H1 (cell line): ENCODE results near the gene GRIK1.

Experiments used
- CTCF ChIP-seq, 3 experiments: IDR thresholded peaks; 1 replicate in 2 of 3; 2 replicates in 1 of 3; pipeline versions ENCODE4 v1.5.1 to v1.6.1; 2011; ENCODE audit warnings: low read length in 3 of 3, mild to moderate bottlenecking in 3 of 3, inconsistent platforms in 2 of 3, low read depth in 1 of 3, moderate library complexity in 1 of 3; ENCODE audit not compliant: insufficient read depth in 1 of 3; ENCODE audit errors: control extremely low read depth in 1 of 3
- HDAC2 ChIP-seq, 2 experiments: fragments of 300-600 bp in 1 of 2; sonication (generic) in 1 of 2; IDR thresholded peaks; 2 replicates each; pipeline ENCODE4 v1.6.1; 2011 to 2012; ENCODE audit warnings: low read depth in 2 of 2, low read length in 2 of 2, mild to moderate bottlenecking in 2 of 2, moderate library complexity in 2 of 2, borderline replicate concordance in 1 of 2, inconsistent platforms in 1 of 2

- TF ChIP-seq CTCF (IDR thresholded peaks at IDR 0.05; ENCODE audit: control extremely low read depth in 1 of 3, insufficient read depth in 1 of 3, low read depth in 1 of 3, low read length in 3 of 3) = no peak
- no peak for TF ChIP-seq HDAC2 (IDR thresholded peaks at IDR 0.05; ENCODE audit: borderline replicate concordance in 1 of 2, low read depth in 2 of 2, low read length in 2 of 2)
Observed at GRCh38 chr21:29624776-29625175, 315.0 kb downstream of the GRIK1 start.
